T-helper 22 cell (primary cell): ENCODE data around the gene AKNA.

Experiments used
- DNase-seq: peaks from one replicate; pipeline ENCODE4 v3.0.0-alpha.2; 2020; ENCODE audit warnings: low read depth

The AKNA gene

DNA sequence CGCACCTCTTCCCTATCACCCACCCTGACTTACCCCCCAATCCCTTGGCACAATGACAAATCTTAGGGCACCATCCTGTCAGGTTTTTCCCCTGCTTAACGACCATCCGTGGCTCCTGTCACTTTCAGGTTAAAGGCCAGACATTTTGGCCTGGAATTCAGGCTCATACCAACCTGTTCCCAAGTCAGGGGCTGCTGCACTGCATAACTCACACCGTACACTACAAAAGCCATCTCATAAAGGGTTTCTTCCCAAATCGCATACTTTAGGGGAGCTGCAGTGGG lies 7.5 kb upstream of the AKNA start:
- DNase-seq = no peak

DNA sequence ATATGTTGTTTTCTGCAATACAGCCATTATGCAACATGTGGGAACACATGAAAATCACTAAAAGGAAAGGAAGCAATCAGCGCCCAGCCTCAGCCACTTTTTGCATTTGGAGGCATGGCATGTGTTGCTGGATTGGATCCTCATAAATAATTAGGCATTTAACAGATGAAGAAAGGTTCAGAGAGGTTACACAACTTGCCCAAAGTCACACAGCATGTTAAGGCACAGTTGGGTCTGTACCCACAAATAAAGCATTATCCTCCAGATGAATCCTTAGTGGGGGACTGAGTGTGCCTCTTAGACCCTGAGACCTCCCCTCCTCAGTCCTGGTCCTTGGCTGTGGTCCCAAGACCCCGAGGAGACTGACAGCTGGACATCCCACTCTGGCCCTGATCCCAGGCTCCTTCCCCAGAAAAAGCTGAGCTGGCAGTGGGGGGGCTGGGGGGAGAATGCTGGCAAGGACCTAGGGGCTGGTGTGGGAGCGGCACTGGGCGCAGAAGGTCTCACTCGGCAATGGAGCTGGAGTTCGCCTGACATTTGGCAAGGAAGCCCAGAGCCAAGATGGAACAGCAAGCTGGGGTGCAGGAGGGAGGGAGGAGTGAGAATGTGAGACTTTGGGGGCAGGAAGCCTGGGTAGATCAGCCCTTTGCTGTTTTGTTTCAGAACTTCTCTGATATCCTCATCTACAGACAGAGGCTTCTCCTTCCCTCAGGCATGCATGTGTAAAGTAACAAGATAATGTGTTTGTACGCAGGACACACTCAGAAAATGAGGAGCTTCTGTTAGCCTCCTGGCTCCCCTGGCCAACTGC lies 6.9 kb upstream of the AKNA start:
- DNase-seq = no peak

GRCh38 chr9:114392749-114393112 lies 4.9 kb upstream of the AKNA start:
- no peak for DNase-seq

DNA sequence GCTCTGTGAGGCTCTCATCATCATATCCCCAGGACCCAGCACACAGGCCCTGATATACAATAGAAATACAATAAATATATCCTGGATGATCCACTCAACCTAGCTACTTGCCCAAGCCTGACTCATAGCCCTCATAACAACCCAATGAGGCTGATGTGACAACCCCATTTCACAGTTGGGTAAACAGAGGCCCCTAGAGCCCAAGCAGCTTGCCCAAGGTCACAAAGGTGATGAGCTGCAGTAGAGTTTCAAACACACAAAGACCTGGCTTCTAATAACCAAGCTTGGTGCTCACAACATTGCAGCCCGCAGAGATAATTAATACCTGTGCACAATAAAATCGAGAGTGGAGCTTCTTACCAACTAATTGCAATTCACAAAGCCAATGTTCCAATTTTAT lies 3.2 kb upstream of the AKNA start:
- DNase-seq = no peak

GRCh38 chr9:114389612-114390368 lies 2.0 kb upstream of the AKNA start:
- DNase-seq = no peak

GRCh38 chr9:114388764-114389375 lies 1.1 kb upstream of the AKNA start:
- DNase-seq = no peak

DNA sequence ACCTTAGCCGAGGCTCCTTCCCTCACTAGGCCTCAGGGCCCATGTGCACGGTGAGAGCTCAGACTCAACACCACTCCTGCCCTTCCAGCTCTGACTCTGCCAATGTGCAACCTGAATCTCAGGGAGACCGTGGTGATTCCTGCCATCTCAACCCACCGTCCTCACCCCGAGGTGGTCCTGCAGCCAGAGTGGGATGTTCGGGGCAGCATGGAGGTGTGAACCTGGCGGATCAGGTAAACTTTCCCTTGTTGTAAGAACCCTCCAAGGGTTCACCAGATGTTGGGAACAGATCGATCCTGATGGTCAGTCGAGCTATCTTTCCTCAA lies 538 bp upstream of the AKNA start:
- no peak for DNase-seq

DNA sequence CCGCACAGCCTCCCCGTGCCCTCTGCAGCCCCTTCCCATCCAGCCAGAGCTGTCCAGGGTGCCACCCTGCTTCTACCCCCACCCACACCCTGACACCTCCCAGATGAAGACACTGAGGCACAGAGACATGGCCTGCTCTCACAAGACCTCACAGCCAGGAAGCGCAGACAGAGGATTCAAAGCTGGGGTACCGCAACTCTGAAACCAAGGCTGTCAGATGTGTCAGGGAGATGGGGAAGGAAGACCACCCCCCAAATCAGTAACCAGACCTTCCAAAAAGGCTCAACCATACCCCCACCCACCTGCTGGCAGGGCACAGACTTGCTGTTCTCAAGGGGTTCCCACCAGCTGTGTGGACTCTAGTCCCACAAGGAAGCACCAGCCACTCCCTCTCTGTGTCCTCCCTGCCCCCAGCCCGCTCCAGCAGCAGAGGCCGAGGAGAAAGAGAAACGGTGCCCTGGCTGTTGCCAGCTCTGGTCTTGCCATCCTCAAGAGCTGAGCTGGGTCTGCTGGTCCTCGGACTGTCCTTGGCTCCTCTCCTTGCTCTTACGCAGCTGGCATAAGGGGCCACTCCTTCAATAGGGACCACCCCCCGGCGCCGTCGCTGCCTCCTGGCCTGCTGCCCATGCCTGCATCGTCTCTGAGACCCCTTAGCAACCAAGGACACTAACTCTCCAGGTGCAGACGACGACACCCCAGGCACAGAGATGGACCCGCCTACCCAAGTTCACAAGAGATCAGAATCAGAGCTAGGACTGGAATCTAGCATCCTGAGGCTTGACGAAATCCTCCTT lies 699 bp downstream of the AKNA start:
- no peak for DNase-seq

DNA sequence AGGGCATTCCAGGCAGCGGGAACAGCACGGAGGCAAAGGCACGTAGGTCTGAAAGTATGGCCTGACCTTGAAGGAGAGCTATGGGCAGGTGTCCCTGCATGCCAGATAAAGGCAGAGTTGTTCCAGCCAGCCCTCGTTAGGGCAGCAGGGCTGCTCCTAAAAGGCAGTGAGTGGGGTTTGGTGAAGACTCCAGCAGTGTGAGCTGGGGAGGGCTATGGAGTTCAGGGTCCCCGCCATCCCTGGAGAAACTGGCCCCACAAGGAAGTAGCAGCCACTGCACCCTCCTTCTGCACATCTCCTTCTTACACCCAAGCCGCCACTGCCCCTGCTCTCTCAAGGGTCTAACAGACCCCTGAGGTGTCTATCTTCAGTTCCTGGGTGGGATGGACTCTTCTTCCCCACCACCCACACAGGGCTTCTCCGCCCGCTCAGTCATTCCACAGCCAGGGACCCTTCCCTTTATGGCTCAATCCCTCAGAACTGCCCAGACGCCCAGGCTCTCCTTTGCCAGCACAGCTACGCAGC lies 1.4 kb downstream of the AKNA start:
- no peak for DNase-seq

DNA sequence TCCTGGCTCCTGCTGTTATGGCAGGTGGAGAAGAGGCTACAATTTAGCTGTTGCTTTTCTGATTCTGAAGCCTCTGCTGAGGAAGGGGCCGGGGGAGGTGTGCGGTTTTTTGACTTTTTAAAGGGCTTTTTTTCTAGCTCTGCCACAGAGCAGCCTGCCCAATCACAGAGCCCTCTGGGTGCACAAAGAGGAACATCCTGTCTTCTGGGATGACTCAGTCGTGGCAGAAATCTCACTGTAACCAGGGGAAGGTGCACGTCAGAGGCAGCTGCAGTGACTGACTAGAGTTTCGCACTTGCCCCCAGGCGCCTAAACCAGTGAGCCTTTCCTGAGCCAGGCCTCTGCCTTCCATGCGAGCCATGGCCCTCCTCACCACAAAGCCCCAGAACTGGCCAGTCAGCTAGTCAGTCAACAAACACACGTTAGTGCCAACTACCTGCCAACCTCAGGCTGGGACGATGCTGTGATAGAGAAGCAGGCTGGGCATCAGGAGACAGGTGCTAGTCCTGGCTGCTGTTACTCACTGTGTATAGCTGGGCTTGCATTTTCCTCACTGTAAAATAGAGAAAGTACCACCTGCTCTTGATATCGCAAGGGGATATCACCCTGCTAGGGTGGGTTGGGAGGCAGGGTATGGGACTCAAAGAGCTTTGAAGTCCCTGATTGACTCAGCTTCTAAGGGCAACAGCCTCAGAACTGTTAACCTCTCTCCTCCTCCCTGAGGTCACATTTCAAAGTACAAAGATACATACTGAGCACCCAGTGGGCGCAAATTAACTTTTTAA lies 2.2 kb downstream of the AKNA start:
- DNase-seq = peak; percentile 89

DNA sequence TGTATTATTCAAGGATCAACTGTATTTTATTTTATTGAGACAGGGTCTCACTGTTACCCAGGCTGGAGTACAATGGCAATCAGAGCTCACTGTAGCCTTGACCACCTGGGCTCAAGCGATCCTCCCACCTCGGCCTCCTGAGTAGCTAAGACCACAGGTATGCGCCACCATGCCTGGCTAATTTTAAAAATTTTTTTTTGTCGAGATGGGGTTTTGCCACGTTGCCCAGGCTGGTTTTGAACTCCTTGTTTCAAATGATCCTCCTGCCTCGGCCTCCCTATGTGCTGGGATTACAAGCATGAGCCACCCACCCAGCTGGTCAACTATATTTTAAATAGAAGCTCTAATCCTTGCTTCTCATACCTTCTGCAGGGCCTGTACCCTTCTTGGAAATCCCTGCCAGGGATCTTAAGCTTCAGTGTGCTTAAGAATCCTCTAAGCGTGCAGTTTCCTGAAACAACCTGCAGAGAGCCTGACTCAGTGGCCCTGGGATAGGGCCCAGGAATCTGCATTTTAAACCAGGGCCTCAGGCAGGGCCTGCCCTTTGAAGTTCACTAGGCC lies 2.9 kb downstream of the AKNA start:
- DNase-seq = no peak

- DNase-seq = no peak
Measured at GRCh38 chr9:114384341-114384740, 3.4 kb downstream of the AKNA start.

- DNase-seq = no peak
Measured at GRCh38 chr9:114383521-114384231, 4.1 kb downstream of the AKNA start.

DNA sequence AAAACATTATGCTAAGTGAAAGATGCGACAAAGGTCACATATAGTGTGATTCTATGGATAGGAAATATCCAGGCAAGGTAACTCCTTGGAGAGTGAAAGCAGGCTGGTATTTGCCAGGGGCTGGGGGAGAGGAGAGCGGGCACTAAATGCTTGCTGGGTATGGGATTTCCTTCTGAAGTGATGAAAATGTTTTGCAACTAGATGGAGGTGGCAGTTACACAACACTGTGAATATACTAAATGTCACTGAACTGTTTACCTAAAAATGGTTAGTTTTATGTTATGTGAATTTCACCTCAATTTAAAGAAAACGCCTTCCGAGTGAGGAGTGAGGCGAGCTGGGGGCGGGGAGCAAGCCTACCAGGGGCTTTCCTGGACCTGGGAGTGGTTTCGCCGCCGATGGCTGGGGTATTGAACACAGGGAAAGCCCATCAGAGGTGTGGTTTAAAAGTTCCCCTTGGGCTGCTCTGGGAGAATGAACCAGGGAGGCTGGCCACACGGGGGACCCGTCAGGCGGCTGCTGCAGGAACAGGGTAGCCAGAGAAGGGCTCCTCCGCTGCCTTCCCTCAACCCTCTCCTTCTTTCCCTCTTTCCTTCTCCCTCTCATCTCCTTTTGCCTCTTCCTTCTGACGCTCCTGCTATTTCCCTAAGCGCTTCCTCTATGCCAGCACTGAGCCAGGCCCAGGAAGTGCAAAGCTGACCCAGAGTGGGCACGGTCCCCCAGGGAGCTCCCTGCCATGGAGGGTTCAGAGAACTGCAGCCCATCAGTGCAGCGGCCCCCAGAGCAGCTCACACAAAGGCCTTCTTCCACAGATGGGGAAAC lies 4.9 kb downstream of the AKNA start:
- peak; percentile 78 for DNase-seq

GRCh38 chr9:114378883-114379282 lies 8.9 kb downstream of the AKNA start:
- DNase-seq = no peak

DNA sequence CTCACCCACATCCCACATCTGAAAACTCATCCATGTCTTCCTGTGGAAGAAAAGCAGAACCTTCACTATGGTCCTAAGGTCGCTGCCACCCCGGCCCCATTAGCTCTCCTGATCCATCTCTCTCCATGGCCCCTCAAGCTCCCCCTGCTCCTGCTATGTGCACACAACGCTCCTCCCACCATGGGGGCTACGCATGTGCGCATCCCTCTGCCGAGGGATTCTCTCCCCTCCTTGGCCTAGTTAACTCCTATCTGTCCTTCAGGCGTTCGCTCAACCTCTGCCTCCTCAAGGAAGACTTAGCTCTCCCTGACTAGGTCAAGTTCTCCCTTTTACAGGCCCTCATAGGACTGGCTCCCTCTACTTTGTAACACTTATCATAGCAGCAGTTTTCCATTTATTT lies 9.8 kb downstream of the AKNA start:
- DNase-seq = no peak

GRCh38 chr9:114376586-114377445 lies 11.0 kb downstream of the AKNA start:
- DNase-seq = no peak

- no peak for DNase-seq
Measured at GRCh38 chr9:114375386-114376175, 12.2 kb downstream of the AKNA start.
